ENCODE data around the gene CIZ1. TPM values are rescaled to one million over a fixed set of nuclear protein-coding genes. Genes with fewer than 3 reads are reported as not detected.

Gene CIZ1
- total and polyA plus RNA-seq, 9 of the 15 experiments (the other 6 are each of a cell fraction or from before 2014, with no cell fraction given) = 6.6 to 329 (median 87.8) TPM

DNA sequence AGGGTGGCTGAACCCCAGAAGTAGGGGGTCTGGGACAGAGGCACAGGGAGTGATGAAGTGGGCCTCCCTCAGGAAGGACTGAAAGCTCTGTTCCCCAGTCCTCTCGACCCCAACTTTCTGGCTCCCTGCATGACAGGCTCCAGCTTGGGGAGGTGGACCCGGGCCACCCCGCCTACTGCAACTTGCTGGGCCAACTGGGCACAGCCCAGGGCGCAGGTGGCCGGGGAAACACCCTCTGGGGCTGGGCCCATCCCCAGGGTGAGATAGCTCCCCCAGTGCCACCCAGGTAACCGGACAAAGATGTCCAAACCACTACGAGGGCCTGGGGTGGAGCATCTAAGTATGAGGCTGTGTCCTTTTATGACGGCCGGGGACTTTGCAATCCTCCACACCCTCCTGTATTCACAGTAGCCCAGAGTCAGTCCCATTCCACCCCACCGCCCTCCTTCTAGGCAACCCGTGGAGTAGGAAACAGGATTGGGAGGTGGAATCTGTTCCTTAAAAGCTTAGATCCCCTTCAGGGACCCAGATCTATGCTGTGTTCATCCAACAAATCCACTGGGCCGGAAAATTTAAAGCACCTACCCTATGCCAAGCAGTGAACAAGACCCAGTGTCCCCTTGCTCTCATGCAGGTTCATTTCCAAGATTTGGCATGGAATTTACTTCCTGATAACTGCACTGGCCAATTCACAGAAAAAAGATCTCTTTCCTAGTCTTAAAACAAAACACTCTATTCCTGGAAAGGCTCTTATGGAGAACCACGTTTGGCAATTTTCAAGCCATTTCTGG is 31.7 kb upstream of the CIZ1 start:
- WGBS (ENCODE audit: insufficient coverage, low coverage, missing lambda C conversion rate) = 61% methylated on average over 13 of the region's 13 CpGs
- in situ Hi-C loops (cut with MboI) = no loop called here
- Histone ChIP-seq H3K4me1 (replicated peaks in 1 of 2; ENCODE audit: control insufficient read depth in 2 of 2, insufficient read depth in 2 of 2, low read length in 2 of 2) (peaks cover 8 to 49% of the 10 kb centered on the region in 2 experiments), H3K9ac (ENCODE audit: insufficient read depth in 1 of 2, low read depth in 2 of 2, low read length in 2 of 2) (no peak overlapping the region; a peak in 1 of 4 replicates), H3K9me1 (ENCODE audit: control insufficient read depth, insufficient read depth, low read length) (peaks cover 3% of the 10 kb centered on the region), H3K9me3 (replicated peaks; ENCODE audit: control insufficient read depth, insufficient read depth, low read depth, low read length) (no peaks in the 10 kb centered on the region), H2AFZ (ENCODE audit: low read depth, low read length) (no peak overlapping the region), H3K4me3 (no peak overlapping the region), H3K27me3 (ENCODE audit: control insufficient read depth in 2 of 2, insufficient read depth in 2 of 2, low read length in 2 of 2) (no peaks in the 10 kb centered on the region), H3K27ac (ENCODE audit: extremely low read depth, low read depth, low read length) (no peak overlapping the region), H3K79me2 (ENCODE audit: control insufficient read depth, insufficient read depth, low read length) (no peaks in the 10 kb centered on the region), H4K20me1 (replicated peaks; ENCODE audit: control insufficient read depth, insufficient read depth, low read length) (peaks cover 10% of the 10 kb centered on the region), H3K36me3 (ENCODE audit: control insufficient read depth, insufficient read depth, low read length) (peaks cover 6% of the 10 kb centered on the region; the same call in 1 of the 3 replicates), H3K4me2 (ENCODE audit: insufficient read depth, low read length) (no peak overlapping the region)
- no peak for FAIRE-seq
- BruUV-seq (replicated peaks) = no TSS peak
- CTCF ChIA-PET (ENCODE audit: low intra/inter-chr PET ratio) = no interaction called here
- POLR2A ChIA-PET = interaction anchor here (0.6 to 2.0 kb wide), 6 partner anchors 10 to 73 kb away, joined by 3 to 11 read pairs (median 4); no protein-coding TSS in a partner anchor
- no peak for DNase-seq (ENCODE audit: extremely low read depth in 1 of 4, low spot score in 3 of 4)
- no peak for ATAC-seq
- intact Hi-C loops (cut with micrococcal nuclease) = no loop called here
- TF ChIP-seq EP300 (IDR thresholded peaks at IDR 0.05; ENCODE audit: low read length) = no peak
- TF ChIP-seq SMAD4 (CRISPR knock-in tag; conservative IDR thresholded peaks at IDR 0.05) = no peak
- TF ChIP-seq ZNF354B (CRISPR knock-in tag; IDR thresholded peaks at IDR 0.05) = no peak
- TF ChIP-seq, protein P1, sequence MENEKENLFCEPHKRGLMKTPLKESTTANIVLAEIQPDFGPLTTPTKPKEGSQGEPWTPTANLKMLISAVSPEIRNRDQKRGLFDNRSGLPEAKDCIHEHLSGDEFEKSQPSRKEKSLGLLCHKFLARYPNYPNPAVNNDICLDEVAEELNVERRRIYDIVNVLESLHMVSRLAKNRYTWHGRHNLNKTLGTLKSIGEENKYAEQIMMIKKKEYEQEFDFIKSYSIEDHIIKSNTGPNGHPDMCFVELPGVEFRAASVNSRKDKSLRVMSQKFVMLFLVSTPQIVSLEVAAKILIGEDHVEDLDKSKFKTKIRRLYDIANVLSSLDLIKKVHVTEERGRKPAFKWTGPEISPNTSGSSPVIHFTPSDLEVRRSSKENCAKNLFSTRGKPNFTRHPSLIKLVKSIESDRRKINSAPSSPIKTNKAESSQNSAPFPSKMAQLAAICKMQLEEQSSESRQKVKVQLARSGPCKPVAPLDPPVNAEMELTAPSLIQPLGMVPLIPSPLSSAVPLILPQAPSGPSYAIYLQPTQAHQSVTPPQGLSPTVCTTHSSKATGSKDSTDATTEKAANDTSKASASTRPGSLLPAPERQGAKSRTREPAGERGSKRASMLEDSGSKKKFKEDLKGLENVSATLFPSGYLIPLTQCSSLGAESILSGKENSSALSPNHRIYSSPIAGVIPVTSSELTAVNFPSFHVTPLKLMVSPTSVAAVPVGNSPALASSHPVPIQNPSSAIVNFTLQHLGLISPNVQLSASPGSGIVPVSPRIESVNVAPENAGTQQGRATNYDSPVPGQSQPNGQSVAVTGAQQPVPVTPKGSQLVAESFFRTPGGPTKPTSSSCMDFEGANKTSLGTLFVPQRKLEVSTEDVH (IDR thresholded peaks at IDR 0.05; ENCODE audit: low read depth, partially characterized antibody) = no peak
- TF ChIP-seq CC2D1A (IDR thresholded peaks at IDR 0.05) = peak; percentile 27; the same call in 1 of the 2 replicates
- TF ChIP-seq, protein P2, sequence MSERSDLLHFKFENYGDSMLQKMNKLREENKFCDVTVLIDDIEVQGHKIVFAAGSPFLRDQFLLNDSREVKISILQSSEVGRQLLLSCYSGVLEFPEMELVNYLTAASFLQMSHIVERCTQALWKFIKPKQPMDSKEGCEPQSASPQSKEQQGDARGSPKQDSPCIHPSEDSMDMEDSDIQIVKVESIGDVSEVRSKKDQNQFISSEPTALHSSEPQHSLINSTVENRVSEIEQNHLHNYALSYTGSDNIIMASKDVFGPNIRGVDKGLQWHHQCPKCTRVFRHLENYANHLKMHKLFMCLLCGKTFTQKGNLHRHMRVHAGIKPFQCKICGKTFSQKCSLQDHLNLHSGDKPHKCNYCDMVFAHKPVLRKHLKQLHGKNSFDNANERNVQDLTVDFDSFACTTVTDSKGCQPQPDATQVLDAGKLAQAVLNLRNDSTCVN (CRISPR knock-in tag; IDR thresholded peaks at IDR 0.05) = no peak
- TF ChIP-seq, protein P3, sequence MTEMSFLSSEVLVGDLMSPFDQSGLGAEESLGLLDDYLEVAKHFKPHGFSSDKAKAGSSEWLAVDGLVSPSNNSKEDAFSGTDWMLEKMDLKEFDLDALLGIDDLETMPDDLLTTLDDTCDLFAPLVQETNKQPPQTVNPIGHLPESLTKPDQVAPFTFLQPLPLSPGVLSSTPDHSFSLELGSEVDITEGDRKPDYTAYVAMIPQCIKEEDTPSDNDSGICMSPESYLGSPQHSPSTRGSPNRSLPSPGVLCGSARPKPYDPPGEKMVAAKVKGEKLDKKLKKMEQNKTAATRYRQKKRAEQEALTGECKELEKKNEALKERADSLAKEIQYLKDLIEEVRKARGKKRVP (CRISPR knock-in tag; IDR thresholded peaks at IDR 0.05) = no peak
- TF ChIP-seq SAFB2 (IDR thresholded peaks at IDR 0.05; ENCODE audit: borderline replicate concordance, low read depth, low read length, severe bottlenecking) = no peak
- TF ChIP-seq RFX7 (CRISPR knock-in tag; IDR thresholded peaks at IDR 0.05) = no peak
- TF ChIP-seq, protein P4, sequence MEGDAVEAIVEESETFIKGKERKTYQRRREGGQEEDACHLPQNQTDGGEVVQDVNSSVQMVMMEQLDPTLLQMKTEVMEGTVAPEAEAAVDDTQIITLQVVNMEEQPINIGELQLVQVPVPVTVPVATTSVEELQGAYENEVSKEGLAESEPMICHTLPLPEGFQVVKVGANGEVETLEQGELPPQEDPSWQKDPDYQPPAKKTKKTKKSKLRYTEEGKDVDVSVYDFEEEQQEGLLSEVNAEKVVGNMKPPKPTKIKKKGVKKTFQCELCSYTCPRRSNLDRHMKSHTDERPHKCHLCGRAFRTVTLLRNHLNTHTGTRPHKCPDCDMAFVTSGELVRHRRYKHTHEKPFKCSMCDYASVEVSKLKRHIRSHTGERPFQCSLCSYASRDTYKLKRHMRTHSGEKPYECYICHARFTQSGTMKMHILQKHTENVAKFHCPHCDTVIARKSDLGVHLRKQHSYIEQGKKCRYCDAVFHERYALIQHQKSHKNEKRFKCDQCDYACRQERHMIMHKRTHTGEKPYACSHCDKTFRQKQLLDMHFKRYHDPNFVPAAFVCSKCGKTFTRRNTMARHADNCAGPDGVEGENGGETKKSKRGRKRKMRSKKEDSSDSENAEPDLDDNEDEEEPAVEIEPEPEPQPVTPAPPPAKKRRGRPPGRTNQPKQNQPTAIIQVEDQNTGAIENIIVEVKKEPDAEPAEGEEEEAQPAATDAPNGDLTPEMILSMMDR (IDR thresholded peaks at IDR 0.05 in 2 of 3, conservative IDR thresholded peaks at IDR 0.05 in 1 of 3; ENCODE audit: insufficient read depth in 2 of 3, low read depth in 1 of 3, low read length in 3 of 3) = no peak
- TF ChIP-seq TCF7L2 (IDR thresholded peaks at IDR 0.05; ENCODE audit: low read depth, low read length) = no peak
- no peak for TF ChIP-seq DPF2 (IDR thresholded peaks at IDR 0.05)
- TF ChIP-seq, protein P5, sequence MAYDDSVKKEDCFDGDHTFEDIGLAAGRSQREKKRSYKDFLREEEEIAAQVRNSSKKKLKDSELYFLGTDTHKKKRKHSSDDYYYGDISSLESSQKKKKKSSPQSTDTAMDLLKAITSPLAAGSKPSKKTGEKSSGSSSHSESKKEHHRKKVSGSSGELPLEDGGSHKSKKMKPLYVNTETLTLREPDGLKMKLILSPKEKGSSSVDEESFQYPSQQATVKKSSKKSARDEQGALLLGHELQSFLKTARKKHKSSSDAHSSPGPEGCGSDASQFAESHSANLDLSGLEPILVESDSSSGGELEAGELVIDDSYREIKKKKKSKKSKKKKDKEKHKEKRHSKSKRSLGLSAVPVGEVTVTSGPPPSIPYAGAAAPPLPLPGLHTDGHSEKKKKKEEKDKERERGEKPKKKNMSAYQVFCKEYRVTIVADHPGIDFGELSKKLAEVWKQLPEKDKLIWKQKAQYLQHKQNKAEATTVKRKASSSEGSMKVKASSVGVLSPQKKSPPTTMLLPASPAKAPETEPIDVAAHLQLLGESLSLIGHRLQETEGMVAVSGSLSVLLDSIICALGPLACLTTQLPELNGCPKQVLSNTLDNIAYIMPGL (CRISPR knock-in tag; IDR thresholded peaks at IDR 0.05) = no peak

All from K562 (cell line).